ENCODE measurements around the gene CTDSPL. TPM values are rescaled to one million over a fixed set of nuclear protein-coding genes. Genes with fewer than 3 reads are reported as not detected.
A peak's percentile ranks its signal among the peaks of the same experiment; 100 is the strongest.

The CTDSPL gene
- total RNA-seq, 1 experiment from 2014 or later = 34.4 TPM

DNA sequence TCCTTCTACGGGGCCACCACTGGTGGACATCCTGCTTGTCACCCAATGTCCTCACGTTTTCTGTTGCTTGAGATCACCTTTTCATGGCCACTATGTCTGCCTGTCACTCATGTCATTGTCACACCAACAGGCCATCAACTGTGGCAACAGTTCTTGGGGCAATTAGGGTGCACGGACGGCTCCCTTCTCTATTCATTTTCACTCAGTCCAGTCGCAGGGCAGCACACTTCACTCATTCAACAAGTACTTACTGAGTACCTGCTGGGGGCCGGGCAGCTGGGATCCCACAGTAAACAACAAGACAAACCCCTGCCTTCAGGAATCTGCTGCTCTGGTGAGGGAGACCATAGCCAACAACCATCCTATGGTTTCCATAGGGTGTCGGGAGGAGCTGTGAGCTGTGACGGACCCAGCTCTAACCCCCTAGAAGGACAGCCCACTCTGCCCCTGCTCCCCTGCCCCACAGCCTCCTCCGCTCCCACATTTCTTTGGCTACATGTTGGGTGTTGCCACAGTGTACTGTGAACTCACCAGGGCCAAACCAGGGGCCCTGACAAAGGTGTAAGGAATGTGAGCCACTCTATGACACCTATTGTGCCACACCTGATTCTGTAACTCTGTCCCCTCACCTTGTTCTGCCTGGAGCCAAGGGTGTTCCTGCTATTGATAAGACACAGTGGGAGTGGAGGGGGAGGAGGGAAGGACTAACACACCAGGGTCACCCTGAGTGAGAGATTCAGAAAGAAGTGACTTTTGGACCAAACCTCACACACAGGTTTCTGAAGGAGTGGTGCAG lies 130.8 kb downstream of the CTDSPL start:
- ChIA-PET CTCF (interaction anchor here (0.8 to 1.2 kb wide), 2 partner anchors 9 to 18 kb away, joined by 3 to 4 read pairs; no protein-coding TSS in a partner anchor), RAD21 (ENCODE audit: low non-redundant PET in 1 of 2, low total read pairs in 2 of 2, uncharacterized antibody in 2 of 2, unreplicated experiment in 2 of 2) (no interaction called here), POLR2A (no interaction called here)
- Histone ChIP-seq H4K20me1 (ENCODE audit: insufficient read depth) (no peaks in the 10 kb centered on the region), H3K79me2 (ENCODE audit: insufficient read depth, low read length) (no peaks in the 10 kb centered on the region), H3K9ac (ENCODE audit: low read length) (no peak overlapping the region), H3K36me3 (ENCODE audit: control insufficient read depth in 1 of 2, insufficient read depth in 2 of 2, low read length in 2 of 2) (no peaks in the 10 kb centered on the region), H3K9me3 (ENCODE audit: control insufficient read depth in 1 of 2, insufficient read depth in 1 of 2, low read depth in 1 of 2, low read length in 2 of 2) (no peaks in the 10 kb centered on the region), H3K27me3 (ENCODE audit: insufficient read depth, low read length) (no peaks in the 10 kb centered on the region), H2AFZ (ENCODE audit: low read depth, low read length, poor library complexity, severe bottlenecking) (no peak overlapping the region), H3K9me2 (ENCODE audit: insufficient read depth) (no peaks in the 10 kb centered on the region), H3K27ac (ENCODE audit: low read depth, low read length) (no peak overlapping the region), H3K4me2 (ENCODE audit: low read length) (peak overlapping the region; percentile 55), H3K4me3 (replicated peaks in 1 of 2; ENCODE audit: low read depth in 1 of 2, low read length in 2 of 2) (peak overlapping the region in 1 of 2 experiments; percentile 16; a peak in 1 of 4 replicates), H3K4me1 (ENCODE audit: control insufficient read depth in 1 of 2, insufficient read depth in 2 of 2, low read length in 2 of 2) (peaks cover 5 to 28% of the 10 kb centered on the region in 2 experiments; a peak in 3 of 4 replicates)
- TF ChIP-seq, protein P1, sequence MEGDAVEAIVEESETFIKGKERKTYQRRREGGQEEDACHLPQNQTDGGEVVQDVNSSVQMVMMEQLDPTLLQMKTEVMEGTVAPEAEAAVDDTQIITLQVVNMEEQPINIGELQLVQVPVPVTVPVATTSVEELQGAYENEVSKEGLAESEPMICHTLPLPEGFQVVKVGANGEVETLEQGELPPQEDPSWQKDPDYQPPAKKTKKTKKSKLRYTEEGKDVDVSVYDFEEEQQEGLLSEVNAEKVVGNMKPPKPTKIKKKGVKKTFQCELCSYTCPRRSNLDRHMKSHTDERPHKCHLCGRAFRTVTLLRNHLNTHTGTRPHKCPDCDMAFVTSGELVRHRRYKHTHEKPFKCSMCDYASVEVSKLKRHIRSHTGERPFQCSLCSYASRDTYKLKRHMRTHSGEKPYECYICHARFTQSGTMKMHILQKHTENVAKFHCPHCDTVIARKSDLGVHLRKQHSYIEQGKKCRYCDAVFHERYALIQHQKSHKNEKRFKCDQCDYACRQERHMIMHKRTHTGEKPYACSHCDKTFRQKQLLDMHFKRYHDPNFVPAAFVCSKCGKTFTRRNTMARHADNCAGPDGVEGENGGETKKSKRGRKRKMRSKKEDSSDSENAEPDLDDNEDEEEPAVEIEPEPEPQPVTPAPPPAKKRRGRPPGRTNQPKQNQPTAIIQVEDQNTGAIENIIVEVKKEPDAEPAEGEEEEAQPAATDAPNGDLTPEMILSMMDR (IDR thresholded peaks at IDR 0.05 in 2 of 3, conservative IDR thresholded peaks at IDR 0.05 in 1 of 3; ENCODE audit: borderline replicate concordance in 1 of 3, insufficient read depth in 1 of 3, low read depth in 2 of 3, low read length in 2 of 3) = no peak
- no peak for TF ChIP-seq TCF7L2 (IDR thresholded peaks at IDR 0.05; ENCODE audit: borderline replicate concordance, extremely low read depth, insufficient read depth, insufficient read length)
- TF ChIP-seq CEBPB (IDR thresholded peaks at IDR 0.05; ENCODE audit: low read depth) = no peak
- no peak for TF ChIP-seq EZH2 (IDR thresholded peaks at IDR 0.05)
- TF ChIP-seq EZH2phosphoT487 (IDR thresholded peaks at IDR 0.05; ENCODE audit: borderline replicate concordance) = no peak
- no peak for TF ChIP-seq CBX3 (IDR thresholded peaks at IDR 0.05; ENCODE audit: low read depth)
- no peak for TF ChIP-seq RAD21 (IDR thresholded peaks at IDR 0.05; ENCODE audit: low read depth)
- TF ChIP-seq, protein P2, sequence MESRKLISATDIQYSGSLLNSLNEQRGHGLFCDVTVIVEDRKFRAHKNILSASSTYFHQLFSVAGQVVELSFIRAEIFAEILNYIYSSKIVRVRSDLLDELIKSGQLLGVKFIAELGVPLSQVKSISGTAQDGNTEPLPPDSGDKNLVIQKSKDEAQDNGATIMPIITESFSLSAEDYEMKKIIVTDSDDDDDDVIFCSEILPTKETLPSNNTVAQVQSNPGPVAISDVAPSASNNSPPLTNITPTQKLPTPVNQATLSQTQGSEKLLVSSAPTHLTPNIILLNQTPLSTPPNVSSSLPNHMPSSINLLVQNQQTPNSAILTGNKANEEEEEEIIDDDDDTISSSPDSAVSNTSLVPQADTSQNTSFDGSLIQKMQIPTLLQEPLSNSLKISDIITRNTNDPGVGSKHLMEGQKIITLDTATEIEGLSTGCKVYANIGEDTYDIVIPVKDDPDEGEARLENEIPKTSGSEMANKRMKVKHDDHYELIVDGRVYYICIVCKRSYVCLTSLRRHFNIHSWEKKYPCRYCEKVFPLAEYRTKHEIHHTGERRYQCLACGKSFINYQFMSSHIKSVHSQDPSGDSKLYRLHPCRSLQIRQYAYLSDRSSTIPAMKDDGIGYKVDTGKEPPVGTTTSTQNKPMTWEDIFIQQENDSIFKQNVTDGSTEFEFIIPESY (IDR thresholded peaks at IDR 0.05; ENCODE audit: extremely low read depth, insufficient replicate concordance, low read length) = no peak
- no peak for TF ChIP-seq SP1 (IDR thresholded peaks at IDR 0.05; ENCODE audit: low read depth)
- no peak for TF ChIP-seq ZFX (IDR thresholded peaks at IDR 0.05)
- TF ChIP-seq YY1 (IDR thresholded peaks at IDR 0.05; ENCODE audit: extremely low read depth, insufficient replicate concordance, low read depth, low read length) = no peak
- TF ChIP-seq, protein P3, sequence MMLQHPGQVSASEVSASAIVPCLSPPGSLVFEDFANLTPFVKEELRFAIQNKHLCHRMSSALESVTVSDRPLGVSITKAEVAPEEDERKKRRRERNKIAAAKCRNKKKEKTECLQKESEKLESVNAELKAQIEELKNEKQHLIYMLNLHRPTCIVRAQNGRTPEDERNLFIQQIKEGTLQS (IDR thresholded peaks at IDR 0.05) = no peak
- no peak for TF ChIP-seq SIN3A (IDR thresholded peaks at IDR 0.05; ENCODE audit: low read depth)
- DNase-seq (ENCODE audit: low read depth, low spot score) (no peak), ATAC-seq (peak; percentile 41)
- intact Hi-C loops (cut with micrococcal nuclease) = no loop called here
- BruUV-seq (replicated peaks) = no TSS peak

Measured in HCT116 (cell line).